Measurements from ENCODE around the gene NQO1. TPM values are rescaled to one million over a fixed set of nuclear protein-coding genes. Genes with fewer than 3 reads are reported as not detected.
"Not testable (repeated sequence)": the region's sequence is repeated elsewhere in the genome, so short reads cannot be mapped to it uniquely, and the experiment has no call there.

NQO1 gene
- total RNA-seq, 1 donor from 2014 or later = 31.3 TPM

- no peak for DNase-seq (ENCODE audit: low spot score)
Measured at GRCh38 chr16:69744363-69745231, 18.2 kb upstream of the NQO1 start.

- DNase-seq (ENCODE audit: low spot score) = peak; percentile 87
Measured at GRCh38 chr16:69741951-69742904, 15.9 kb upstream of the NQO1 start.

- no peak for DNase-seq (ENCODE audit: low spot score)
Measured at GRCh38 chr16:69741519-69741918, 15.2 kb upstream of the NQO1 start.

GRCh38 chr16:69732101-69732500 is 5.7 kb upstream of the NQO1 start:
- no peak for DNase-seq (ENCODE audit: low spot score)

- DNase-seq (ENCODE audit: low spot score) = not testable (repeated sequence)
Measured at GRCh38 chr16:69731280-69731679, 4.9 kb upstream of the NQO1 start.

- DNase-seq (ENCODE audit: low spot score) = not testable (repeated sequence)
Measured at GRCh38 chr16:69729030-69729429, 2.7 kb upstream of the NQO1 start.

GRCh38 chr16:69727916-69728270 is 1.5 kb upstream of the NQO1 start:
- DNase-seq (ENCODE audit: low spot score) = no peak

GRCh38 chr16:69725480-69726312 is 664 bp downstream of the NQO1 start:
- no peak for DNase-seq (ENCODE audit: low spot score)

- no peak for DNase-seq (ENCODE audit: low spot score)
Measured at GRCh38 chr16:69724981-69725479, 1.3 kb downstream of the NQO1 start.

GRCh38 chr16:69724414-69724873 is 1.9 kb downstream of the NQO1 start:
- no peak for DNase-seq (ENCODE audit: low spot score)

- no peak for DNase-seq (ENCODE audit: low spot score)
Measured at GRCh38 chr16:69721441-69721957, 4.9 kb downstream of the NQO1 start.

GRCh38 chr16:69720822-69721430 is 5.4 kb downstream of the NQO1 start:
- DNase-seq (ENCODE audit: low spot score) = no peak

GRCh38 chr16:69718111-69718764 is 8.1 kb downstream of the NQO1 start:
- no peak for DNase-seq (ENCODE audit: low spot score)

- DNase-seq (ENCODE audit: low spot score) = no peak
Measured at GRCh38 chr16:69717066-69717465, 9.3 kb downstream of the NQO1 start.

GRCh38 chr16:69712914-69713581 is 13.3 kb downstream of the NQO1 start:
- DNase-seq (ENCODE audit: low spot score) = no peak

GRCh38 chr16:69712277-69712676 is 14.1 kb downstream of the NQO1 start:
- DNase-seq (ENCODE audit: low spot score) = no peak

GRCh38 chr16:69711115-69711740 is 15.1 kb downstream of the NQO1 start:
- peak; percentile 63 for DNase-seq (ENCODE audit: low spot score)

- DNase-seq (ENCODE audit: low spot score) = no peak
Measured at GRCh38 chr16:69709456-69710084, 16.8 kb downstream of the NQO1 start.
